ENCODE data around the gene TMED9. TPM values are rescaled to one million over a fixed set of nuclear protein-coding genes. Genes with fewer than 3 reads are reported as not detected.

The TMED9 gene
- total and polyA plus RNA-seq, 10 of the 15 experiments (the other 5 are each of a cell fraction or from before 2014, with no cell fraction given): 35.7 to 144 (median 105) TPM

GRCh38 chr5:177557041-177557647, 34.9 kb upstream of the TMED9 start:
- in situ Hi-C loops (cut with MboI) (no loop called here), intact Hi-C loops (cut with micrococcal nuclease; ENCODE audit: unreplicated experiment) (no loop called here)
- BruUV-seq (replicated peaks): no TSS peak
- Histone ChIP-seq H3K4me3 (no peak overlapping the region), H3K27ac (ENCODE audit: control insufficient read depth, insufficient read depth) (no peak overlapping the region), H3K4me2 (ENCODE audit: control insufficient read depth, insufficient read depth) (no peak overlapping the region), H3K9ac (ENCODE audit: control insufficient read depth, insufficient read depth, low read length) (no peak overlapping the region), H3K36me3 (ENCODE audit: control insufficient read depth in 2 of 2, insufficient read depth in 2 of 2, low read length in 1 of 2) (no peaks in the 10 kb centered on the region), H3K27me3 (replicated peaks in 1 of 2; ENCODE audit: control insufficient read depth in 2 of 2, insufficient read depth in 2 of 2, low read length in 1 of 2) (no peaks in the 10 kb centered on the region), H3K9me3 (replicated peaks; ENCODE audit: control insufficient read depth, insufficient read depth, low read length) (no peaks in the 10 kb centered on the region; the same call in 2 of the 3 replicates), H3K4me1 (ENCODE audit: control insufficient read depth, insufficient read depth, low read length) (peaks cover 8% of the 10 kb centered on the region), H3K79me2 (ENCODE audit: control insufficient read depth, insufficient read depth, low read length) (peaks cover 20% of the 10 kb centered on the region), H2AFZ (ENCODE audit: control insufficient read depth, low read depth, low read length) (no peak overlapping the region), H4K20me1 (ENCODE audit: control insufficient read depth, insufficient read depth) (no peaks in the 10 kb centered on the region; the same call in 1 of the 2 replicates)
- WGBS (ENCODE audit: insufficient coverage, insufficient replicate concordance, low lambda C conversion rate, missing lambda C conversion rate): 24% methylated on average over 4 of the region's 4 CpGs
- DNase-seq (ENCODE audit: low read depth, low spot score): no peak
- SMC1A ChIA-PET (ENCODE audit: uncharacterized antibody, unreplicated experiment): no interaction called here
- CTCF ChIA-PET: no interaction called here
- TF ChIP-seq E2F8 (IDR thresholded peaks at IDR 0.05; ENCODE audit: low read depth, partially characterized antibody) (no peak), RCOR1 (conservative IDR thresholded peaks at IDR 0.05; ENCODE audit: low read depth, low read length) (no peak), PAX8 (IDR thresholded peaks at IDR 0.05) (no peak), IRF5 (IDR thresholded peaks at IDR 0.05; ENCODE audit: borderline replicate concordance) (no peak), ZZZ3 (IDR thresholded peaks at IDR 0.05; ENCODE audit: control insufficient read depth, insufficient read length, low read depth) (no peak), BCL11A (IDR thresholded peaks at IDR 0.05; ENCODE audit: low read depth, low read length) (no peak), IRF4 (IDR thresholded peaks at IDR 0.05; ENCODE audit: low read depth, low read length) (no peak), NR2C1 (IDR thresholded peaks at IDR 0.05) (no peak), RAD51 (IDR thresholded peaks at IDR 0.05) (peak; percentile 56; the same call in 1 of the 2 replicates)
- ATAC-seq: no peak
- RAD21 ChIA-PET (ENCODE audit: unreplicated experiment): no interaction called here
- FAIRE-seq: no peak
- POLR2A ChIA-PET: no interaction called here
